ENCODE measurements around the gene DPP6. TPM values are rescaled to one million over a fixed set of nuclear protein-coding genes. Genes with fewer than 3 reads are reported as not detected.

The DPP6 gene
- total and polyA plus RNA-seq, 2 experiments from 2014 or later, result 0.20 to 0.44 TPM

GRCh38 chr7:154441811-154442210 lies 389.6 kb downstream of the DPP6 start:
- no peaks in the 10 kb centered on the region for H3K4me1 ChIP-seq (ENCODE audit: insufficient read depth)
- TF ChIP-seq EZH2phosphoT487 (IDR thresholded peaks at IDR 0.05; ENCODE audit: low read depth, severe bottlenecking, unreplicated experiment) (no peak), EZH2 (IDR thresholded peaks at IDR 0.05; ENCODE audit: borderline replicate concordance) (no peak), CTCF (IDR thresholded peaks at IDR 0.05; ENCODE audit: poor library complexity) (no peak)
- H3K4me3 ChIP-seq, result no peak overlapping the region
- H3K79me2 ChIP-seq, result no peaks in the 10 kb centered on the region
- WGBS (ENCODE audit: low lambda C conversion rate, missing lambda C conversion rate), result 64% methylated on average over 6 of the region's 6 CpGs
- no peaks in the 10 kb centered on the region for H3K27me3 ChIP-seq
- H3K4me2 ChIP-seq, result no peak overlapping the region
- H3K36me3 ChIP-seq (replicated peaks; ENCODE audit: insufficient read depth, low read depth), result no peaks in the 10 kb centered on the region
- no peak for DNase-seq (ENCODE audit: low spot score)
- H4K20me1 ChIP-seq (ENCODE audit: insufficient read depth, poor library complexity, severe bottlenecking), result no peaks in the 10 kb centered on the region
- no peak overlapping the region for H3K27ac ChIP-seq
- H3K9me3 ChIP-seq (ENCODE audit: low read depth), result no peaks in the 10 kb centered on the region
- no peaks in the 10 kb centered on the region for H3K9me2 ChIP-seq (replicated peaks; ENCODE audit: insufficient read depth)
- no peak overlapping the region for H2AFZ ChIP-seq

- H3K79me2 ChIP-seq, result no peaks in the 10 kb centered on the region
- no peaks in the 10 kb centered on the region for H3K9me2 ChIP-seq (replicated peaks; ENCODE audit: insufficient read depth)
- no peak for TF ChIP-seq EZH2 (IDR thresholded peaks at IDR 0.05; ENCODE audit: borderline replicate concordance)
- no peak for TF ChIP-seq EZH2phosphoT487 (IDR thresholded peaks at IDR 0.05; ENCODE audit: low read depth, severe bottlenecking, unreplicated experiment)
- no peak for TF ChIP-seq CTCF (IDR thresholded peaks at IDR 0.05; ENCODE audit: poor library complexity)
- 44% methylated on average over 2 of the region's 2 CpGs for WGBS (ENCODE audit: low lambda C conversion rate, missing lambda C conversion rate)
- H2AFZ ChIP-seq, result no peak overlapping the region
- no peaks in the 10 kb centered on the region for H4K20me1 ChIP-seq (ENCODE audit: insufficient read depth, poor library complexity, severe bottlenecking)
- no peaks in the 10 kb centered on the region for H3K9me3 ChIP-seq (ENCODE audit: low read depth)
- no peaks in the 10 kb centered on the region for H3K27me3 ChIP-seq
- no peaks in the 10 kb centered on the region for H3K4me1 ChIP-seq (ENCODE audit: insufficient read depth)
- H3K4me3 ChIP-seq, result no peak overlapping the region
- H3K36me3 ChIP-seq (replicated peaks; ENCODE audit: insufficient read depth, low read depth), result no peaks in the 10 kb centered on the region
- DNase-seq (ENCODE audit: low spot score), result no peak
- H3K4me2 ChIP-seq, result no peak overlapping the region
- H3K27ac ChIP-seq, result no peak overlapping the region
Observed at GRCh38 chr7:154442939-154443338, 390.7 kb downstream of the DPP6 start.

GRCh38 chr7:154450451-154450850 lies 398.3 kb downstream of the DPP6 start:
- Histone ChIP-seq H3K9me3 (ENCODE audit: low read depth) (no peaks in the 10 kb centered on the region), H3K9me2 (replicated peaks; ENCODE audit: insufficient read depth) (no peaks in the 10 kb centered on the region), H3K27ac (no peak overlapping the region), H3K4me3 (no peak overlapping the region), H3K4me1 (ENCODE audit: insufficient read depth) (no peaks in the 10 kb centered on the region), H3K79me2 (no peaks in the 10 kb centered on the region), H3K27me3 (no peaks in the 10 kb centered on the region), H2AFZ (no peak overlapping the region), H4K20me1 (ENCODE audit: insufficient read depth, poor library complexity, severe bottlenecking) (no peaks in the 10 kb centered on the region), H3K4me2 (no peak overlapping the region), H3K36me3 (replicated peaks; ENCODE audit: insufficient read depth, low read depth) (no peaks in the 10 kb centered on the region)
- 83% methylated on average over 6 of the region's 6 CpGs for WGBS (ENCODE audit: low lambda C conversion rate, missing lambda C conversion rate)
- no peak for DNase-seq (ENCODE audit: low spot score)
- no peak for TF ChIP-seq EZH2phosphoT487 (IDR thresholded peaks at IDR 0.05; ENCODE audit: low read depth, severe bottlenecking, unreplicated experiment)
- no peak for TF ChIP-seq EZH2 (IDR thresholded peaks at IDR 0.05; ENCODE audit: borderline replicate concordance)
- TF ChIP-seq CTCF (IDR thresholded peaks at IDR 0.05; ENCODE audit: poor library complexity), result no peak
